ENCODE data around the gene ABCG1.
"Not testable (repeated sequence)": the region's sequence is repeated elsewhere in the genome, so short reads cannot be mapped to it uniquely, and the experiment has no call there.

Gene ABCG1

GRCh38 chr21:42287193-42288083 is 68.5 kb downstream of the ABCG1 start:
- DNase-seq = no peak

- DNase-seq = no peak
Observed at GRCh38 chr21:42288962-42289361, 70.0 kb downstream of the ABCG1 start.

DNA sequence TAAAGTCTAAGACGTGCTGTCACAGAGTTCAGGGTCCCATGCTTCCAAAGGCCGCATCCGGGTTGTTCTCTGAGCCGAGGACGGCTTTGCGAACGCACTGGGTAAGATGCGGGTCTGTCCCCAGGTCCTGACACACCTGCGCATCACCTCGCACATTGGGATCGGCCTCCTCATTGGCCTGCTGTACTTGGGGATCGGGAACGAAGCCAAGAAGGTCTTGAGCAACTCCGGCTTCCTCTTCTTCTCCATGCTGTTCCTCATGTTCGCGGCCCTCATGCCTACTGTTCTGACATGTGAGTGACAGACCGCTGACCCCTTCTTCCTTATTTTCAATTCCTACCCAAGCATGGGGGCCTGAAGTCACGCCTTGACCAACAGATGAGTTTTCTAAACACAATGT is 71.0 kb downstream of the ABCG1 start:
- peak in 17 of 56 donors; percentile 6 to 65 (median 23) for DNase-seq

GRCh38 chr21:42290505-42290904 is 71.6 kb downstream of the ABCG1 start:
- no peak for DNase-seq

DNA sequence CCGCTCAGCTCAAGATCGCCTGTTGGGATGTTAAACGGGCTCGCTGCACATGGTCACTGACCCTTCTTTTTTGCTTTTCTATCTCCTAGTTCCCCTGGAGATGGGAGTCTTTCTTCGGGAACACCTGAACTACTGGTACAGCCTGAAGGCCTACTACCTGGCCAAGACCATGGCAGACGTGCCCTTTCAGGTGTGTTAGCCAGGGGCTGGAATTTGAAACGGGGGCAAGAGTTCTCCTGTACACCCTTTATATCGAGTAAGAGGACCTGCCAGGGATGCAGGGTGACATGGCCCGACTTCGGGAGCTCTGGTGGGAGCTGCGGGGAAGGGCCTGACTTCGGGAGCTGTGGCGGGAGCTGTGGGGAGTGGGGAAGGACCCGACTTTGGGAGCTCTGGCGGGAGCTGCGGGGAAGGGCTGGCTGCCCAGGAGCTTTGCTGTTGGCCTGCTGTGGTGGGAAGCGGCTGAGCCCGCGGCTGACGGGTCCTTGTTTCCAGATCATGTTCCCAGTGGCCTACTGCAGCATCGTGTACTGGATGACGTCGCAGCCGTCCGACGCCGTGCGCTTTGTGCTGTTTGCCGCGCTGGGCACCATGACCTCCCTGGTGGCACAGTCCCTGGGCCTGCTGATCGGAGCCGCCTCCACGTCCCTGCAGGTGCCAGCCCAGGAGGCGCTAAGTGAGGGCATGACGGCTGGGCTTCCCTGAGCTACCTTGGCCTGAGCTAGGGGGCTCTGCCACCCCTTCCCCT is 72.2 kb downstream of the ABCG1 start:
- DNase-seq = no peak

- no peak for DNase-seq
Observed at GRCh38 chr21:42291751-42292562, 73.0 kb downstream of the ABCG1 start.

GRCh38 chr21:42292563-42293142 is 73.7 kb downstream of the ABCG1 start:
- DNase-seq = not testable (repeated sequence)

- no peak for DNase-seq
Observed at GRCh38 chr21:42293649-42294272, 74.8 kb downstream of the ABCG1 start.

DNA sequence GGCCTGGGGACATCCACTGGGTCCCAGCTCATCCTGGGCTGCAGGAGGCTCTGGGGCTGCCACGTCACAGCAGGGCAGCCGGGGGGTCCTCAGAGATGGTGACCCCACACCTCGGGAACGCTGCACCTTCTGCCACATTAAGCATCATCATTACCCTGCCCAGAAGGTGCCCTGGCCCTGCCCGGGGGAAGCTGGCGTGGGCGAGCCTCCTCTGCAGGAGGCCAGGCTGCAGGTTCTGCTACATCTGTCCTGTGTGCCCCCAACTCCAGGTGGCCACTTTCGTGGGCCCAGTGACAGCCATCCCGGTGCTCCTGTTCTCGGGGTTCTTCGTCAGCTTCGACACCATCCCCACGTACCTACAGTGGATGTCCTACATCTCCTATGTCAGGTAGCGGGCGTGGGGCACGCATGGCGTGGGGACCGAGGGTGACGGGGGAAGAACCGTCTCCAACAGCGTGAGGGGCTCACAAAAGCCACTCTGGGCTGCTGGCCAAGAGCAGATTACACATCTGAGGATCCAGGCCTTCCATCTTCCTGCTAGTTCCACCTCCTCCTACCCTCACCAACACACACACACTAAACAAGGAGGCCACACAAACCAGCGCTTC is 75.4 kb downstream of the ABCG1 start:
- DNase-seq = no peak

GRCh38 chr21:42295845-42296244 is 76.9 kb downstream of the ABCG1 start:
- no peak for DNase-seq

GRCh38 chr21:42296501-42296900 is 77.6 kb downstream of the ABCG1 start:
- DNase-seq = no peak

- DNase-seq = no peak
Observed at GRCh38 chr21:42297377-42297776, 78.4 kb downstream of the ABCG1 start.

DNA sequence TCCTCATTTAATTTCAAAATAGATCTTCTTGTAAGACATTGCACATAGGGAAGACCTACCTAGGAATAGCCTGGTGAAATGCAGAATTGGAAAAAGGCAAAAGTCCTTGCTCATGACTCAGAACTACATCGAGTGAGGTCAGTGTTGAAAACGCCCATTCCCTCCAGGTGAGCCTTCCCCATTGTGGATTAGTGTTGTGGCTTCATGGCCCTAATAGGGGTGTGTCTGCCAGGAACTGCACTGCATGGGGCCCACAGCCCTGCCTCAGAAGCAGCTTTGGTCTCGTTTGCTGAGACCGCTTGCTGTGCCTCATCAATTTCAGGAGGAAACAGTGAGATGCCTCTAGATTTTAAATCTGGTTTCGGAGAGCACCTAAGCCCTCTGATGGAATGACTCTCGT is 79.3 kb downstream of the ABCG1 start:
- DNase-seq = no peak

DNA sequence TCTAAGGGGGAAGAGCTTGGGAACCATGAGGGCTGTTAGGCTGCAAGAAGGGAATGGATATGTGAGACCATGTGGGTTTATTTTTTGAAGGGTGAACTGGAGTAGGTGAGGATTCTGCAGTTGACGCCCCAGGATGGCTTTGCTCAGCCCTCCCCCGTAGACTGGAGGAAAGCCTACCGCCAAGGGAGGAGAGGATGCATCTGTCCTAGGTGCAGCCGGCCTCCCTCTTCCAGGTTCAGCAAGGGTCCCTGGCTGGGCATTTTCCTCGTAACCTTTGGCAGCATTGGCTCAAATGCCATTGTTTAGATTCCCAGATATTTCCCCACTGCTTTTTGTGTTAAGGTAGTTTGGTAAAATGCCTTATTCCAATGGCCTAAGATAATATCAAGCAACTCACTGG is 79.7 kb downstream of the ABCG1 start:
- no peak for DNase-seq

GRCh38 chr21:42299324-42300044 is 80.5 kb downstream of the ABCG1 start:
- DNase-seq = peak in 1 of 56 donors; percentile 10

GRCh38 chr21:42300045-42300583 is 81.2 kb downstream of the ABCG1 start:
- no peak for DNase-seq

DNA sequence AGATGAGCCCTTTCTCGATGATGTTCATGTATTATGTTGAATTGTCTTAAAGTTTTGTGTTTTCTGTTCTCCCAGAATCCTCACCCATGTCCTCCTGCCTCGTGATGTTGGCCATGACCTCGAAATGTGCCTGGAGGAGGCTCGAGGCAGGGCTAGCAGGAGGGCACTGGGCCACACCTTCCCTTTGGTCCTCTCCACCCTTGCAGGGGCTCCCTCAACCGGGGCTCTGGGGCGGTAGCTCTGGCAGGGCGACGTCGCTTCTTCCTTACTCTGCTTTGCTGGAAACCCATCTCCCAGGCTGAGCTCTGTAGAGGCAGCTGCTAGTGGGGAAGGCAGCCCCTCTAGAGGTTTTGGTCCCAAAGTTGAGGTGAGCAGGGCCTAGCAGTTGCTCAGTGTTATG is 82.0 kb downstream of the ABCG1 start:
- no peak for DNase-seq

GRCh38 chr21:42301371-42302075 is 82.6 kb downstream of the ABCG1 start:
- DNase-seq = no peak

Measured in amygdala (tissue), 56 donors.